HepG2 (cell line): Measurements from ENCODE around the gene HMGN4. TPM values are rescaled to one million over a fixed set of nuclear protein-coding genes. Genes with fewer than 3 reads are reported as not detected.

Experiments used
- ATAC-seq: fragments of 200-7000 bp; cut with Tn5 transposase; 3 replicates; pipeline ENCODE4 v1.9.1; 2020; ENCODE audit warnings: mild to moderate bottlenecking, moderate library complexity
- BruUV-seq: library from RNA; stranded (reverse); fragments of 400-500 nt; replicated peaks from 2 replicates; lab custom pipeline; 2021; lab: Mats Ljungman, UMichigan
- CTCF ChIA-PET: fragments of 300-600 bp; formaldehyde crosslinking; extraction: SDS; loops from one replicate; lab custom pipeline; 2021; ENCODE audit warnings: low total read pairs, inconsistent platforms, low intra/inter-chr PET ratio; lab: Yijun Ruan, JAX
- POLR2A ChIA-PET: fragments of 350-600 bp; sonication (Branson Sonifier 250); formaldehyde crosslinking; loops from one replicate; lab custom pipeline; 2020; ENCODE audit warnings: antibody characterized with exemption, inconsistent platforms; lab: Yijun Ruan, JAX
- DNase-seq: peaks from one replicate; pipeline ENCODE4 v3.0.0-alpha.2; 2015; ENCODE audit warnings: low spot score
- FAIRE-seq: peaks from 3 replicates; lab custom pipeline; 2011; peaks lifted over from hg19 to GRCh38; lab: Jason Lieb, UNC
- H2AFZ ChIP-seq: one replicate; pipeline ENCODE4 v1.6.1; 2011; ENCODE audit warnings: low read length, inconsistent platforms
- H3K27ac ChIP-seq: fragments of 300-600 bp; 3 replicates; pipeline ENCODE4 v1.8.0; 2011; ENCODE audit warnings: mixed run types, mild to moderate bottlenecking, mixed read lengths, low read length, inconsistent platforms; ENCODE audit not compliant: insufficient read depth; ENCODE audit errors: extremely low read length
- H3K27me3 ChIP-seq, 2 experiments: fragments of 200-600 bp in 1 of 2; 2 replicates in 1 of 2; 3 replicates in 1 of 2; pipeline versions ENCODE4 v1.6.0 to v1.8.0; 2011; ENCODE audit warnings: low read length in 2 of 2, mild to moderate bottlenecking in 2 of 2, moderate library complexity in 2 of 2, inconsistent platforms in 1 of 2; ENCODE audit not compliant: insufficient read depth in 2 of 2, control insufficient read depth in 1 of 2
- H3K36me3 ChIP-seq, 2 experiments: fragments of 200-600 bp in 1 of 2; replicated peaks in 1 of 2; 2 replicates in 1 of 2; 3 replicates in 1 of 2; pipeline versions ENCODE4 v1.5.1 to v1.8.0; 2011; ENCODE audit warnings: low read length in 2 of 2, inconsistent platforms in 1 of 2; ENCODE audit not compliant: insufficient read depth in 2 of 2, control insufficient read depth in 1 of 2
- H3K4me1 ChIP-seq: 2 replicates; pipeline ENCODE4 v1.5.1; 2012; ENCODE audit warnings: low read length, inconsistent platforms; ENCODE audit not compliant: insufficient read depth
- H3K4me2 ChIP-seq: 2 replicates; pipeline ENCODE4 v1.6.0; 2011; ENCODE audit warnings: low read depth, low read length, inconsistent platforms
- H3K4me3 ChIP-seq, 3 experiments: fragments of 200-600 bp in 1 of 3; sonication (generic), shearing (Covaris generic) in 1 of 3; replicated peaks in 1 of 3; 2 replicates each; pipeline ENCODE4 v1.5.1; 2011 to 2016; ENCODE audit warnings: low read length in 3 of 3, inconsistent platforms in 2 of 3, low read depth in 2 of 3, mild to moderate bottlenecking in 2 of 3, control low read depth in 1 of 3, mixed read lengths in 1 of 3; ENCODE audit not compliant: insufficient read depth in 1 of 3
- H3K79me2 ChIP-seq: one replicate; pipeline ENCODE4 v1.6.1; 2011; ENCODE audit warnings: low read length, inconsistent platforms; ENCODE audit not compliant: insufficient read depth
- H3K9ac ChIP-seq: 2 replicates; pipeline ENCODE4 v1.6.0; 2011; ENCODE audit warnings: mild to moderate bottlenecking, low read depth, low read length, inconsistent platforms; ENCODE audit not compliant: insufficient read depth
- H3K9me3 ChIP-seq: 2 replicates; pipeline ENCODE4 v1.5.1; 2012; ENCODE audit warnings: mild to moderate bottlenecking, low read length
- H4K20me1 ChIP-seq: 2 replicates; pipeline ENCODE4 v1.6.0; 2011; ENCODE audit warnings: inconsistent platforms, mild to moderate bottlenecking, low read length, moderate library complexity; ENCODE audit not compliant: insufficient read depth
- AGO1 ChIP-seq: fragments of 200-400 bp; formaldehyde crosslinking; IDR thresholded peaks from 2 replicates; pipeline ENCODE4 v1.6.1; 2017; ENCODE audit warnings: mild to moderate bottlenecking, low read depth, low read length, moderate library complexity; ENCODE audit not compliant: poor library complexity, severe bottlenecking
- ARID2 ChIP-seq: sonication (generic); formaldehyde crosslinking; IDR thresholded peaks from 2 replicates; pipeline ENCODE4 v1.8.1; 2022; ENCODE audit warnings: mild to moderate bottlenecking, missing genetic modification reagents, borderline replicate concordance
- FOXA1 ChIP-seq, 2 experiments: fragments of 450-650 bp in 1 of 2; sonication (generic) in 1 of 2; formaldehyde crosslinking in 1 of 2; IDR thresholded peaks; 2 replicates each; pipeline versions ENCODE4 v1.4.0 to v1.6.1; 2016 to 2020; ENCODE audit warnings: missing genetic modification reagents in 1 of 2
- JARID2 ChIP-seq: sonication (generic); formaldehyde crosslinking; IDR thresholded peaks from 2 replicates; pipeline ENCODE4 v1.8.1; 2023; ENCODE audit warnings: missing genetic modification reagents, inconsistent platforms; ENCODE audit not compliant: insufficient replicate concordance
- LCORL ChIP-seq, 2 experiments: fragments of 450-650 bp in 1 of 2; sonication (generic) in 1 of 2; formaldehyde crosslinking in 1 of 2; IDR thresholded peaks; 2 replicates each; pipeline versions ENCODE4 v1.5.0 to v1.6.1; 2017 to 2020; ENCODE audit warnings: antibody characterized with exemption in 1 of 2, missing genetic modification reagents in 1 of 2
- ZNF292 ChIP-seq: sonication (generic); formaldehyde crosslinking; IDR thresholded peaks from 2 replicates; pipeline ENCODE4 v1.8.1; 2022; ENCODE audit warnings: mild to moderate bottlenecking, low read depth, missing genetic modification reagents, borderline replicate concordance
- ZNF878 ChIP-seq: sonication (generic); formaldehyde crosslinking; IDR thresholded peaks from 2 replicates; pipeline ENCODE4 v1.8.1; 2023; ENCODE audit warnings: mild to moderate bottlenecking, missing genetic modification reagents, moderate library complexity
- WGBS: methylation state at CpG from one replicate; pipeline ENCODE4 v1.1.6; 2017; ENCODE audit warnings: low lambda C conversion rate; 5-methylcytosine and 5-hydroxymethylcytosine counted together
- in situ Hi-C: cut with HindIII; loops from 2 replicates; pipeline ENCODE4 v1.10.0; 2017; ENCODE audit warnings: low pct_unique_long_range_greater_than_20kb; ENCODE audit not compliant: extremely low pct_ligation_motif_present
- intact Hi-C: fragments of 100-400 bp; cut with micrococcal nuclease; formaldehyde crosslinking; loops from one replicate; pipeline ENCODE4 v1.10.0; 2022; ENCODE audit not compliant: unreplicated experiment
- polyA plus RNA-seq, 8 experiments: library from polyadenylated mRNA; depleted of rRNA in 3 of 8; stranded (reverse) in 7 of 8; unstranded in 1 of 8; fragments of >200 nt; fragmentation: Illumina TruSeq in 4 of 8; extraction: Trizol in 4 of 8; gene quantifications; 2 replicates each; pipeline versions ENCODE4 v1.2.1 to v1.2.3, GENCODE V29; 2011 to 2016; ENCODE audit warnings: low read depth in 4 of 8, missing spikeins in 1 of 8, mixed read lengths in 1 of 8; ENCODE audit not compliant: insufficient read depth in 1 of 8
- total RNA-seq, 5 experiments: library from RNA; depleted of rRNA; stranded (reverse); fragments of >200 nt; fragmentation: Illumina TruSeq; extraction: Trizol; gene quantifications; 2 replicates each; pipeline ENCODE4 v1.2.3, GENCODE V29; 2016; ENCODE audit warnings: low read depth in 1 of 5
- TF ChIP-seq, protein P1 (sequence below): sonication (generic); formaldehyde crosslinking; IDR thresholded peaks from 2 replicates; pipeline ENCODE4 v1.5.1; 2020; ENCODE audit warnings: mild to moderate bottlenecking, missing genetic modification reagents

The HMGN4 gene
- total and polyA plus RNA-seq, 2 of the 13 experiments (the other 11 are each of a cell fraction or from before 2014, with no cell fraction given): 39.9 to 52.1 TPM

DNA sequence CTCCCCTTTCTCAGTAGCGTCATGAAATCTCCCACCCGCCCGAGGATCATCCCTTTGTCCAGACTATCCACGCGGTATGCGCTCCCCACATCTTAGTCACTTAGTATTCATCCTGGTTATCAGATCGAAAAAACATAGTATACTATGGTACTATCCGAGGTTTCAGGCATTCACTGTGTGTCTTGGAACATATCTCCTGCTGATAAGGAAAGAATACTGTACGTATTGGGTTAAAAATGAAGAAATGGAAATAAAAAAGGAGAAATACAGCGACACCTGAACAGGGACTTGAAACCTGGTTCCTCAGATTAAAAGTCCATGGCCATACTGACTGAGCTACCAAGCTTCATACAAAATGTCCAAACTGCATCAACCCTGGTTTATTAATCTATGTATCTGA is 14.0 kb downstream of the HMGN4 start:
- Histone ChIP-seq H3K9ac (peak overlapping the region; percentile 63), H3K27me3 (no peaks in the 10 kb centered on the region; a peak in 1 of 5 replicates), H3K4me1 (peaks cover 41% of the 10 kb centered on the region), H4K20me1 (no peaks in the 10 kb centered on the region), H3K27ac (no peak overlapping the region), H2AFZ (peak overlapping the region; percentile 89), H3K4me3 (peak overlapping the region; percentile 77 to 81 (median 80)), H3K79me2 (no peaks in the 10 kb centered on the region), H3K9me3 (no peaks in the 10 kb centered on the region), H3K36me3 (no peaks in the 10 kb centered on the region), H3K4me2 (peak overlapping the region; percentile 89)
- no peak for FAIRE-seq
- POLR2A ChIA-PET: interaction anchor here (2.3 to 5.7 kb wide), 3 partner anchors 9 to 19 kb away, joined by 6 to 68 read pairs (median 10); partner anchors contain the start of gene HMGN4
- CTCF ChIA-PET: no interaction called here
- no peak for ATAC-seq
- TF ChIP-seq ARID2 (CRISPR knock-in tag): no peak
- TF ChIP-seq ZNF878 (CRISPR knock-in tag): 0 out of 2 replicates have a peak, but pooled peaks have one; percentile 25
- TF ChIP-seq LCORL (IDR thresholded peaks at IDR 0.05): no peak
- TF ChIP-seq LCORL (CRISPR knock-in tag; IDR thresholded peaks at IDR 0.05): 0 out of 2 replicates have a peak, but pooled peaks have one; percentile 10
- TF ChIP-seq FOXA1 (IDR thresholded peaks at IDR 0.05): no peak
- TF ChIP-seq FOXA1 (CRISPR knock-in tag; IDR thresholded peaks at IDR 0.05): no peak
- no peak for TF ChIP-seq JARID2 (CRISPR knock-in tag)
- intact Hi-C loops: loop anchor here (10.0 kb wide), 1 partner anchor 923 kb away; the partner anchor contains the start of gene ZNF184
- 51% methylated on average over 10 of the region's 10 CpGs for WGBS
- DNase-seq: no peak
- no TSS peak for BruUV-seq
- in situ Hi-C loops: loop anchor here (5.0 kb wide), 1 partner anchor 220 kb away; no protein-coding TSS in a partner anchor

DNA sequence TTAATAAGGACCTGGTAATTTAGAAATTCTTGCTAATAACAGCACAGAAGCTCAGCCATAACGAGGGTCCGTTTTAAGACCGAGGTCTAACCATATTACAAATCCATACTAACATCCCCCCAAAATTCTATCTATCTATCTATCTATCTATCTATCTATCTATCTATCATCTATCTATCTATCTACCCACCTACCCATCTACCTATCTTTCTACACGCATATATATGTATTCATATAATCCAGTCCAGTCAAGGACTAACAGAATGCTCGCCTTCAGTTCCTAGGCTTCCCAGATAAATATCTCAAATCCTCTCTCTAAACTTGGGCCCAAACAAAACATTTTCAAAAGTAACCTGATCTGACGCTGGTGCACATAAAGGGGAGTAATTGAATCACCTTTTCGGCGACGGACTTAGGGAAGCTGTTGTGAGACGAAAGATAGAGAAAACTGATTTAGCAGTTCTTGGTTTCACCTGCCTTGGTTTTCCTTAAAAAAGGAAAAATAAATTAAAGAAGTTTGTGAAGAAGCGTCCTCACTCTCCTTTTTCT is 14.5 kb downstream of the HMGN4 start:
- Histone ChIP-seq H3K9me3 (no peaks in the 10 kb centered on the region), H3K36me3 (no peaks in the 10 kb centered on the region), H3K9ac (peak overlapping the region; percentile 63), H3K79me2 (no peaks in the 10 kb centered on the region), H3K27ac (peak overlapping the region; percentile 6), H2AFZ (peak overlapping the region; percentile 89), H3K4me1 (peaks cover 46% of the 10 kb centered on the region)
- intact Hi-C loops (loop anchor here (1.0 to 10.0 kb wide), 3 partner anchors 15 to 922 kb away; partner anchors contain the start of gene ZNF184), in situ Hi-C loops (loop anchor here (5.0 kb wide), 1 partner anchor 220 kb away; no protein-coding TSS in a partner anchor)
- CTCF ChIA-PET: no interaction called here
- DNase-seq (no peak), ATAC-seq (no peak)
- BruUV-seq: no TSS peak
- TF ChIP-seq AGO1 (no peak), ZNF292 (CRISPR knock-in tag) (0 out of 2 replicates have a peak, but pooled peaks have one; percentile 0)
- TF ChIP-seq, protein P1, sequence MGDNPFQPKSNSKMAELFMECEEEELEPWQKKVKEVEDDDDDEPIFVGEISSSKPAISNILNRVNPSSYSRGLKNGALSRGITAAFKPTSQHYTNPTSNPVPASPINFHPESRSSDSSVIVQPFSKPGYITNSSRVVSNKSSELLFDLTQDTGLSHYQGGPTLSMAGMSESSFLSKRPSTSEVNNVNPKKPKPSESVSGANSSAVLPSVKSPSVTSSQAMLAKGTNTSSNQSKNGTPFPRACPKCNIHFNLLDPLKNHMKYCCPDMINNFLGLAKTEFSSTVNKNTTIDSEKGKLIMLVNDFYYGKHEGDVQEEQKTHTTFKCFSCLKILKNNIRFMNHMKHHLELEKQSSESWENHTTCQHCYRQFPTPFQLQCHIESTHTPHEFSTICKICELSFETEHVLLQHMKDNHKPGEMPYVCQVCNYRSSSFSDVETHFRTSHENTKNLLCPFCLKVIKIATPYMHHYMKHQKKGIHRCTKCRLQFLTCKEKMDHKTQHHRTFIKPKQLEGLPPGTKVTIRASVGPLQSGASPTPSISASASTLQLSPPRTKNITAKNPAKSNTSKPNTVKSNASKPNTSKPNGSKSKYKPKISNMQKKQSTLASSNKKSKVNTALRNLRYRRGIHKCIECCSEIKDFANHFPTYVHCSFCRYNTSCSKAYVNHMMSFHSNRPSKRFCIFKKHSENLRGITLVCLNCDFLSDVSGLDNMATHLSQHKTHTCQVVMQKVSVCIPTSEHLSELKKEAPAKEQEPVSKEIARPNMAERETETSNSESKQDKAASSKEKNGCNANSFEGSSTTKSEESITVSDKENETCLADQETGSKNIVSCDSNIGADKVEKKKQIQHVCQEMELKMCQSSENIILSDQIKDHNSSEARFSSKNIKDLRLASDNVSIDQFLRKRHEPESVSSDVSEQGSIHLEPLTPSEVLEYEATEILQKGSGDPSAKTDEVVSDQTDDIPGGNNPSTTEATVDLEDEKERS (CRISPR knock-in tag): peak; percentile 11; the same call in 1 of the 2 replicates
- TF ChIP-seq, all 625 proteins: peak for 2
- POLR2A ChIA-PET: interaction anchor here (1.3 to 5.7 kb wide), 4 partner anchors 9 to 222 kb away, joined by 4 to 68 read pairs (median 7); partner anchors contain the start of gene HMGN4
- Histone ChIP-seq H3K4me2 (peak overlapping the region; percentile 89), H3K4me3 (peak overlapping the region; percentile 77 to 81 (median 80)), H3K27me3 (no peaks in the 10 kb centered on the region; a peak in 1 of 5 replicates), H4K20me1 (no peaks in the 10 kb centered on the region)
- 15% methylated on average over 11 of the region's 11 CpGs for WGBS
- FAIRE-seq: no peak
